Activated naive CD8-positive, alpha-beta T cell (primary cell): Measurements from ENCODE around the gene PBX1.

Experiments used
- H3K27ac Mint-ChIP-seq: one replicate; pipeline ENCODE4 v1.8.0; 2021; ENCODE audit warnings: mixed read lengths
- H3K27me3 Mint-ChIP-seq: one replicate; pipeline ENCODE4 v1.8.0; 2021; ENCODE audit warnings: mixed read lengths
- H3K36me3 Mint-ChIP-seq: one replicate; pipeline ENCODE4 v1.8.0; 2021; ENCODE audit warnings: mixed read lengths
- H3K4me1 Mint-ChIP-seq: one replicate; pipeline ENCODE4 v1.8.0; 2021; ENCODE audit warnings: low read depth, mixed read lengths
- H3K4me3 Mint-ChIP-seq: one replicate; pipeline ENCODE4 v1.8.0; 2021; ENCODE audit warnings: mild to moderate bottlenecking, mixed read lengths
- H3K9me3 Mint-ChIP-seq: one replicate; pipeline ENCODE4 v1.8.0; 2021; ENCODE audit warnings: low read depth, mixed read lengths

The PBX1 gene

GRCh38 chr1:164688791-164689190, 129.8 kb downstream of the PBX1 start:
- Mint-ChIP-seq H3K27me3 (no peaks in the 10 kb centered on the region), H3K27ac (no peak overlapping the region), H3K4me1 (no peaks in the 10 kb centered on the region), H3K4me3 (no peak overlapping the region), H3K9me3 (no peaks in the 10 kb centered on the region), H3K36me3 (no peaks in the 10 kb centered on the region)

GRCh38 chr1:164689672-164690511, 130.9 kb downstream of the PBX1 start:
- no peak overlapping the region for H3K27ac Mint-ChIP-seq

GRCh38 chr1:164692420-164692819, 133.4 kb downstream of the PBX1 start:
- no peaks in the 10 kb centered on the region for H3K9me3 Mint-ChIP-seq
- H3K4me3 Mint-ChIP-seq: no peak overlapping the region
- no peaks in the 10 kb centered on the region for H3K27me3 Mint-ChIP-seq
- no peaks in the 10 kb centered on the region for H3K36me3 Mint-ChIP-seq
- H3K4me1 Mint-ChIP-seq: no peaks in the 10 kb centered on the region
- no peak overlapping the region for H3K27ac Mint-ChIP-seq

More at GRCh38 chr1:164689672-164690511, 130.9 kb downstream of the PBX1 start:
- Mint-ChIP-seq H3K9me3 (no peaks in the 10 kb centered on the region), H3K4me3 (no peak overlapping the region), H3K4me1 (no peaks in the 10 kb centered on the region), H3K27me3 (no peaks in the 10 kb centered on the region), H3K36me3 (no peaks in the 10 kb centered on the region)

GRCh38 chr1:164693564-164694359, 134.8 kb downstream of the PBX1 start:
- H3K27me3 Mint-ChIP-seq: no peaks in the 10 kb centered on the region
- no peaks in the 10 kb centered on the region for H3K36me3 Mint-ChIP-seq
- no peak overlapping the region for H3K4me3 Mint-ChIP-seq
- no peak overlapping the region for H3K27ac Mint-ChIP-seq
- H3K4me1 Mint-ChIP-seq: no peaks in the 10 kb centered on the region
- no peaks in the 10 kb centered on the region for H3K9me3 Mint-ChIP-seq

- Mint-ChIP-seq H3K4me1 (no peaks in the 10 kb centered on the region), H3K27me3 (no peaks in the 10 kb centered on the region), H3K9me3 (no peaks in the 10 kb centered on the region), H3K36me3 (no peaks in the 10 kb centered on the region), H3K4me3 (no peak overlapping the region), H3K27ac (no peak overlapping the region)
Measured at GRCh38 chr1:164694505-164694904, 135.5 kb downstream of the PBX1 start.

- Mint-ChIP-seq H3K27ac (no peak overlapping the region), H3K4me3 (no peak overlapping the region), H3K9me3 (no peaks in the 10 kb centered on the region), H3K27me3 (no peaks in the 10 kb centered on the region), H3K36me3 (no peaks in the 10 kb centered on the region), H3K4me1 (no peaks in the 10 kb centered on the region)
Measured at GRCh38 chr1:164695956-164696665, 137.1 kb downstream of the PBX1 start.

- Mint-ChIP-seq H3K27ac (no peak overlapping the region), H3K9me3 (no peaks in the 10 kb centered on the region), H3K4me1 (no peaks in the 10 kb centered on the region), H3K36me3 (no peaks in the 10 kb centered on the region), H3K27me3 (no peaks in the 10 kb centered on the region), H3K4me3 (no peak overlapping the region)
Measured at GRCh38 chr1:164699815-164700491, 141.0 kb downstream of the PBX1 start.

- no peaks in the 10 kb centered on the region for H3K27me3 Mint-ChIP-seq
- H3K9me3 Mint-ChIP-seq: no peaks in the 10 kb centered on the region
- H3K4me3 Mint-ChIP-seq: no peak overlapping the region
- no peak overlapping the region for H3K27ac Mint-ChIP-seq
- H3K4me1 Mint-ChIP-seq: no peaks in the 10 kb centered on the region
- H3K36me3 Mint-ChIP-seq: no peaks in the 10 kb centered on the region
Measured at GRCh38 chr1:164700683-164701082, 141.7 kb downstream of the PBX1 start.

- Mint-ChIP-seq H3K36me3 (no peaks in the 10 kb centered on the region), H3K27me3 (no peaks in the 10 kb centered on the region), H3K4me1 (no peaks in the 10 kb centered on the region), H3K4me3 (no peak overlapping the region), H3K9me3 (no peaks in the 10 kb centered on the region), H3K27ac (no peak overlapping the region)
Measured at GRCh38 chr1:164701189-164701761, 142.3 kb downstream of the PBX1 start.

GRCh38 chr1:164702216-164702615, 143.2 kb downstream of the PBX1 start:
- H3K4me3 Mint-ChIP-seq: no peak overlapping the region
- H3K9me3 Mint-ChIP-seq: no peaks in the 10 kb centered on the region
- H3K27me3 Mint-ChIP-seq: no peaks in the 10 kb centered on the region

GRCh38 chr1:164702664-164703063, 143.7 kb downstream of the PBX1 start:
- Mint-ChIP-seq H3K4me3 (no peak overlapping the region), H3K27ac (no peak overlapping the region), H3K27me3 (no peaks in the 10 kb centered on the region)

More at GRCh38 chr1:164702216-164702615, 143.2 kb downstream of the PBX1 start:
- H3K27ac Mint-ChIP-seq: no peak overlapping the region
- no peaks in the 10 kb centered on the region for H3K4me1 Mint-ChIP-seq
- H3K36me3 Mint-ChIP-seq: no peaks in the 10 kb centered on the region

GRCh38 chr1:164703463-164703862, 144.5 kb downstream of the PBX1 start:
- Mint-ChIP-seq H3K9me3 (no peaks in the 10 kb centered on the region), H3K4me1 (no peaks in the 10 kb centered on the region)

More at GRCh38 chr1:164702664-164703063, 143.7 kb downstream of the PBX1 start:
- Mint-ChIP-seq H3K36me3 (no peaks in the 10 kb centered on the region), H3K9me3 (no peaks in the 10 kb centered on the region), H3K4me1 (no peaks in the 10 kb centered on the region)

GRCh38 chr1:164703960-164704411, 145.0 kb downstream of the PBX1 start:
- no peaks in the 10 kb centered on the region for H3K9me3 Mint-ChIP-seq

More at GRCh38 chr1:164703463-164703862, 144.5 kb downstream of the PBX1 start:
- Mint-ChIP-seq H3K27ac (no peak overlapping the region), H3K27me3 (no peaks in the 10 kb centered on the region), H3K4me3 (no peak overlapping the region), H3K36me3 (no peaks in the 10 kb centered on the region)

GRCh38 chr1:164704954-164705353, 146.0 kb downstream of the PBX1 start:
- Mint-ChIP-seq H3K36me3 (no peaks in the 10 kb centered on the region), H3K9me3 (no peaks in the 10 kb centered on the region), H3K27me3 (no peaks in the 10 kb centered on the region), H3K4me3 (no peak overlapping the region), H3K4me1 (no peaks in the 10 kb centered on the region), H3K27ac (no peak overlapping the region)

More at GRCh38 chr1:164703960-164704411, 145.0 kb downstream of the PBX1 start:
- H3K36me3 Mint-ChIP-seq: no peaks in the 10 kb centered on the region
- no peak overlapping the region for H3K4me3 Mint-ChIP-seq
- H3K27me3 Mint-ChIP-seq: no peaks in the 10 kb centered on the region
- no peaks in the 10 kb centered on the region for H3K4me1 Mint-ChIP-seq
- no peak overlapping the region for H3K27ac Mint-ChIP-seq
